T-helper 2 cell treated with Interferon-gamma antibody and Interleukin-4, amounts not matched to agents 5 μg/mL and 100 μg/mL, for 36 hours (primary cell): Measurements from ENCODE around the gene VPREB3.
A peak's percentile ranks its signal among the peaks of the same experiment; 100 is the strongest.

Source experiments
- DNase-seq: peaks from one replicate; pipeline ENCODE4 v3.0.0; 2021; ENCODE audit warnings: low spot score
- H3K27ac Mint-ChIP-seq: one replicate; pipeline ENCODE4 v1.8.0; 2021; ENCODE audit warnings: mild to moderate bottlenecking, mixed read lengths
- H3K27me3 Mint-ChIP-seq: one replicate; pipeline ENCODE4 v1.8.0; 2021; ENCODE audit warnings: low read depth, mixed read lengths
- H3K36me3 Mint-ChIP-seq: one replicate; pipeline ENCODE4 v1.8.0; 2021; ENCODE audit warnings: low read depth, mixed read lengths
- H3K4me1 Mint-ChIP-seq: one replicate; pipeline ENCODE4 v1.8.0; 2021; ENCODE audit warnings: low read depth, mixed read lengths
- H3K4me3 Mint-ChIP-seq: one replicate; pipeline ENCODE4 v1.8.0; 2022; ENCODE audit warnings: mild to moderate bottlenecking, moderate library complexity, mixed read lengths
- H3K9me3 Mint-ChIP-seq: one replicate; pipeline ENCODE4 v1.8.0; 2021; ENCODE audit warnings: mixed read lengths

VPREB3 gene

GRCh38 chr22:23754220-23754919 lies at the start of gene VPREB3:
VPREB3 (minus strand) TSS chr22:23754425; CDS start chr22:23754363, 62 bp downstream.
- Mint-ChIP-seq H3K9me3 (no peaks in the 10 kb centered on the region), H3K4me3 (no peak within 1 kb of the TSS), H3K4me1 (peaks cover 11% of the 10 kb centered on the region), H3K36me3 (no peaks in the 10 kb centered on the region), H3K27me3 (peaks cover 4% of the 10 kb centered on the region), H3K27ac (no peak within 1 kb of the TSS)
- DNase-seq = no peak

DNA sequence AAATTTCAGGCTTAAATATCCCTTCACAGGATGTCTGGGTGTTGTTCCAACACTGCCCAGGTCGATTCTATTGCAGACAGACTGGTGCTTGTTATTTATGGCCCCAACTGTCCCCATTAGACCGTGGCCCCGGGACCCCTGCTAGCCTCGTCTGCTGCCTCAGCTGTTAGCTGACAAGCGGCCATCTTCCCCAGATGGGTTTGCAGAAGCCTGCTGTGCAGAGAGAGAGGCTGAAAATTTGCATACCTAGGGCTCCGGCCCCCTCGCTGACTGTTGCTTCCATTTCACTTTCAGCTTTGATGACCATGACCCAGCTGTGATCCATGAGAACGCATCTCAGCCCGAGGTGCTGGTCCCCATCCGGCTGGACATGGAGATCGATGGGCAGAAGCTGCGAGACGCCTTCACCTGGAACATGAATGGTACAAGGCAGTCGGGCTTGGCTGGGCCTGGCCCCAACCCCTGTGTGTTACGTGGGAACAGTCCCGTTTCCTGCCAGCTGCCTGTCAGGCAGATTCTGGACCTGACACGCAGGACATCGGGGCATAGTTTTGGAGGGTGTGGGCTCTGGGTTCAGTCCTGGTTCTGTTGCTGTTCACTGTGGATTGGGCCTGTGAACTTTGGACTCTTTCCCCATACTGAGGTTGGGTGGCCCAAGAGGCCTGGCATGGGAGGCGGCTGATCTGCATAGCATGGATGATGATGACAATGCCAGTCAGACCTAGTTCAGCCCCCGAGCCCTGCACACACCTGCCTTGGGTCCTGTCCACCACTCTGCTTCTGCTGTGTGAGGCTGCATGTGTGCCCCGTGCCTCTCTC lies 49.0 kb upstream of the VPREB3 start:
- Mint-ChIP-seq H3K4me3 (no peak overlapping the region), H3K27me3 (no peaks in the 10 kb centered on the region), H3K4me1 (no peaks in the 10 kb centered on the region), H3K9me3 (no peaks in the 10 kb centered on the region), H3K27ac (peak overlapping the region; percentile 36), H3K36me3 (peaks cover 48% of the 10 kb centered on the region)
- DNase-seq = no peak

DNA sequence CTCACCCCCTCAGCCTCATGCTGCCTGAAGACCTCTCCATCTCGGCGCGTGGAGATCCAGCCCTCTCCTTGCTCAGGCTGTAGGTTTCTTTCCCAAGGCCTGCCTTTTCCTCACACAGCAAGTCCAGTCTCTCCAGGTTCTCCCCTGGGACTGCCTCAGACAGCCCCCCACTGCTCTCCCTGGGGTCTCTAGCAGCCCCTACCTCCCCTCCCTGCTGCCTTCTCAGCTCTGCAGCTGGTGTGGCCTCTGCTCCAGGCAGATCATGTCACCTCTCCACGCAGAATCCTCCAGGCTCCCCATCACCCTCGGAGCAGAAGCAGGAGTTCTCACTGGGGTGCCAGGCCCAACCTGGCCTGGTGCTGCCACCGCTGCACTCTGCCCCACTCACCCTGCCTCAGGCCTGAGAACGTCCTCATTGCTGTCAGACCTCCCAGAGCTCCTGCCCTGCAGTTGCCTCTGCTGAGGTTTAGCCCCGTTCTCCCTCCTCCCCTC lies 47.7 kb upstream of the VPREB3 start:
- Mint-ChIP-seq H3K36me3 (peaks cover 42% of the 10 kb centered on the region), H3K27ac (no peak overlapping the region), H3K4me3 (no peak overlapping the region), H3K4me1 (no peaks in the 10 kb centered on the region), H3K9me3 (no peaks in the 10 kb centered on the region), H3K27me3 (no peaks in the 10 kb centered on the region)
- DNase-seq = no peak

GRCh38 chr22:23801238-23801821 lies 47.1 kb upstream of the VPREB3 start:
- H3K27me3 Mint-ChIP-seq = no peaks in the 10 kb centered on the region
- peaks cover 46% of the 10 kb centered on the region for H3K36me3 Mint-ChIP-seq
- H3K9me3 Mint-ChIP-seq = no peaks in the 10 kb centered on the region
- no peaks in the 10 kb centered on the region for H3K4me1 Mint-ChIP-seq
- no peak for DNase-seq
- H3K4me3 Mint-ChIP-seq = no peak overlapping the region
- H3K27ac Mint-ChIP-seq = no peak overlapping the region

- Mint-ChIP-seq H3K27me3 (no peaks in the 10 kb centered on the region), H3K27ac (no peak overlapping the region), H3K9me3 (no peaks in the 10 kb centered on the region), H3K4me1 (no peaks in the 10 kb centered on the region), H3K4me3 (no peak overlapping the region), H3K36me3 (peaks cover 51% of the 10 kb centered on the region)
- no peak for DNase-seq
Measured at GRCh38 chr22:23800297-23801237, 46.3 kb upstream of the VPREB3 start.

- Mint-ChIP-seq H3K4me3 (no peak overlapping the region), H3K36me3 (peaks cover 43% of the 10 kb centered on the region), H3K27ac (no peak overlapping the region), H3K4me1 (peaks cover 4% of the 10 kb centered on the region), H3K9me3 (no peaks in the 10 kb centered on the region), H3K27me3 (no peaks in the 10 kb centered on the region)
- DNase-seq = no peak
Measured at GRCh38 chr22:23796461-23796860, 42.2 kb upstream of the VPREB3 start.

- Mint-ChIP-seq H3K36me3 (peaks cover 35% of the 10 kb centered on the region), H3K9me3 (no peaks in the 10 kb centered on the region), H3K27ac (no peak overlapping the region), H3K4me1 (peaks cover 15% of the 10 kb centered on the region), H3K27me3 (no peaks in the 10 kb centered on the region), H3K4me3 (no peak overlapping the region)
- no peak for DNase-seq
Measured at GRCh38 chr22:23793326-23793725, 39.1 kb upstream of the VPREB3 start.

DNA sequence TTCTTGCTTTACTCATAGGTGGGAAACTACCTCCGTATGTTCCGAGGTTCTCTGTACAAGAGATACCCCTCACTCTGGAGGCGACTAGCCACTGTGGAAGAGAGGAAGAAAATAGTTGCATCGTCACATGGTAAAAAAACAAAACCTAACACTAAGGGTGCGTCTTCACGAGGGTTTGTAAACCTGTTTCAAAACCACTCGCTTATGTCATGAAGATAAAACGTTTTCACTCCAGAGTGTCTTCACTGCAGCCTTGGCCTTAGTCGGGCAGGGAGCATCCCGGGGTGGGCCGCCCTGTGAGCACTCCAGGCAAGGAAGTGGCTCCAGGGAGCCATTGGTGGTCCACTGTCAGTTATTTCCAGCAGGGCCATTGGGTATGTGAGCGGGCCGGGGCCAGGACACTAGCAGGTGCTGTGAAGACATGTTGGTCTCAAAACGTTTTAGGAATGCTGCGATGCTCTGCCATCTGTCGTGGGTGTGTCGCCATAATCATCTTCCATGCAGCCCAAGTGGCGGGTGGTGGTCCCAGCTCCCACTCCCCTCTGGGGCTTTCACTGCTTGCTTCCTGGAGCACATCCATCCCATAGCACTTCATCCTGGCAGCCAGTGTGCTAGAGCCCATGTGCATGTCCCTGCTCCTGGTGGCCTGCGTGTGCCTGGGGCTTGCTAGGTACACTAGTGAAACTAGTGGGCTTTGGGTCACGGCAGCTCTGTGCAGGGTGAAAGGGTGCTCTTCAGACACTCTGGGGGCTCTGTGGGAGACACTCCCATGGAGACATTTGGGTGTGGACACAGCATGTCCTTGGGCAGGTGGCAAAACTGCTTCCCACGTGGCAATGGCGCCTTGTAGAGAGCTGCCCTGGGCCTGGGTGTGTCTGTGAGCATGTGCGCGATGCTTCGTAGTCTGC lies 37.8 kb upstream of the VPREB3 start:
- Mint-ChIP-seq H3K27ac (no peak overlapping the region), H3K4me1 (peaks cover 21% of the 10 kb centered on the region), H3K27me3 (no peaks in the 10 kb centered on the region), H3K36me3 (peaks cover 34% of the 10 kb centered on the region), H3K9me3 (no peaks in the 10 kb centered on the region), H3K4me3 (no peak overlapping the region)
- DNase-seq = no peak

GRCh38 chr22:23790819-23791737 lies 36.9 kb upstream of the VPREB3 start:
- H3K9me3 Mint-ChIP-seq = no peaks in the 10 kb centered on the region
- no peak for DNase-seq
- H3K27me3 Mint-ChIP-seq = no peaks in the 10 kb centered on the region
- no peak overlapping the region for H3K4me3 Mint-ChIP-seq
- peaks cover 28% of the 10 kb centered on the region for H3K4me1 Mint-ChIP-seq
- no peak overlapping the region for H3K27ac Mint-ChIP-seq
- peaks cover 27% of the 10 kb centered on the region for H3K36me3 Mint-ChIP-seq

DNA sequence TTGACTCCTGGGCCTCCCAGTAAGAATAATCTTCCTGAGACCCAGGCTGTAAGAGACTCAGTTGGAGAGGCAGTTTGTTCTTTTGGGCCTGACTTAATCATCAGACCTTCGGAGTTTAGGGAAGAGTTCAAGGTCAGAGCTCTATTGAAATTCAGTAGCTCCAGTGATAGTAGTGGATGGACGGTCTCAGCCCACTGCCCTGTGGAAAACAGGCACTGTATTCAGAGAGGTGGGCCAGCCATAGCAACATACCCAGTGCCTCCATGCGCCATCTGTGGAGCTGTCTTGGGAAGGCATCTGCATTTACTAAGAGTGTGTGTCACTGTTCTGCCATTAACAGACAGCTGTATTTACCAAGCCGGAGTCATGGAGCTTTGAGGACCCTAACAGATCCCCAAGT lies 35.4 kb upstream of the VPREB3 start:
- Mint-ChIP-seq H3K4me1 (peaks cover 28% of the 10 kb centered on the region), H3K27me3 (no peaks in the 10 kb centered on the region), H3K9me3 (no peaks in the 10 kb centered on the region), H3K4me3 (peak overlapping the region; percentile 26), H3K36me3 (peaks cover 25% of the 10 kb centered on the region), H3K27ac (no peak overlapping the region)
- no peak for DNase-seq

- H3K4me1 Mint-ChIP-seq = peaks cover 33% of the 10 kb centered on the region
- no peak overlapping the region for H3K27ac Mint-ChIP-seq
- H3K4me3 Mint-ChIP-seq = no peak overlapping the region
- H3K36me3 Mint-ChIP-seq = peaks cover 25% of the 10 kb centered on the region
- no peaks in the 10 kb centered on the region for H3K27me3 Mint-ChIP-seq
- no peak for DNase-seq
- no peaks in the 10 kb centered on the region for H3K9me3 Mint-ChIP-seq
Measured at GRCh38 chr22:23789121-23789520, 34.9 kb upstream of the VPREB3 start.

DNA sequence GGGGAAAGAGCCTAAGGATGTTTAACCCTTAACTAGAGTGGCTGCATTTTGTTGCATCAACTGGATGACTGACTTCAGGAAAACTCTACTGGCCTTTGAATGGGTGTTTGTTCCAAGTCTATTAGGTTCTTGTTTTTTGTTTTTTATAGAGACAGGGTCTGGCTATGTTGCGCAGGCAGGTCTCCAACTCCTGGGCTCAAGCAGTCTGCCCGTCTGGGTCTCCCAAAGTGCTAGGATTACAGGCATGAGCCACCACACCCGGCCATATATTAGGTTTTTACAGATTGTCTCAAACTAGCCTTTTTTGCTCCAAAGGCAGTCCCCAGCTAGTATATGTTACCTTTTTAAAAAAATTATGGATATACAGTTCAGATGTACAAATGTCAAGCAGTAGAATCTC lies 33.7 kb upstream of the VPREB3 start:
- Mint-ChIP-seq H3K27me3 (no peaks in the 10 kb centered on the region), H3K4me3 (peak overlapping the region; percentile 91), H3K4me1 (peaks cover 34% of the 10 kb centered on the region), H3K27ac (peak overlapping the region; percentile 84), H3K36me3 (peaks cover 20% of the 10 kb centered on the region), H3K9me3 (no peaks in the 10 kb centered on the region)
- no peak for DNase-seq
